Esophagus squamous epithelium (tissue), 5 donors: ENCODE data around the gene OCA2. TPM values are rescaled to one million over a fixed set of nuclear protein-coding genes. Genes with fewer than 3 reads are reported as not detected.

Experiments
- DNase-seq: peaks from one replicate; lab custom pipeline; 2025; lab: John Stamatoyannopoulos, UW
- H3K27ac ChIP-seq, 4 donors: fragments of 200-600 bp; sonication (generic); one replicate each; pipeline ENCODE4 v1.5.1; 2016 to 2019; ENCODE audit warnings: mild to moderate bottlenecking in 1 of 4
- H3K27me3 ChIP-seq, 4 donors: fragments of 200-600 bp; sonication (generic); 1 replicate in 3 of 4; 2 replicates in 1 of 4; pipeline versions ENCODE4 v1.5.1 to v1.6.0; 2017 to 2021; ENCODE audit warnings: antibody characterized with exemption in 1 of 4
- H3K36me3 ChIP-seq, 3 donors: fragments of 200-600 bp; sonication (generic); one replicate each; pipeline ENCODE4 v1.5.1; 2016 to 2019
- H3K4me1 ChIP-seq, 3 donors: fragments of 200-600 bp; sonication (generic); one replicate each; pipeline ENCODE4 v1.5.1; 2017 to 2019
- H3K4me3 ChIP-seq, 4 donors: fragments of 200-600 bp; sonication (generic); 1 replicate in 3 of 4; 2 replicates in 1 of 4; pipeline ENCODE4 v1.5.1; 2016 to 2019; ENCODE audit warnings: mild to moderate bottlenecking in 2 of 4, moderate library complexity in 1 of 4
- H3K9me3 ChIP-seq, 3 donors: fragments of 200-600 bp; sonication (generic); one replicate each; pipeline ENCODE4 v1.5.1; 2016 to 2019
- POLR2A ChIP-seq, 4 donors: fragments of 450-650 bp; IDR thresholded peaks; one replicate each; pipeline ENCODE4 v1.6.1; 2017; ENCODE audit warnings: antibody characterized with exemption in 4 of 4, mild to moderate bottlenecking in 4 of 4, moderate library complexity in 3 of 4
- WGBS, 2 donors: methylation state at CpG; one replicate each; pipeline ENCODE4 v1.1.5; 2018; 5-methylcytosine and 5-hydroxymethylcytosine counted together
- intact Hi-C: fragments of 100-400 bp; cut with DNase I; formaldehyde crosslinking; loops from one replicate; pipeline ENCODE4 v1.15.0; 2022
- total RNA-seq, 4 donors: library from RNA; depleted of rRNA; stranded (reverse); fragments of >200 nt; gene quantifications; one replicate each; pipeline ENCODE4 v1.1.0, GENCODE V29; 2016
- TF ChIP-seq, protein P1 (sequence below), 6 experiments: fragments of 450-650 bp in 4 of 6; fragments of 200-600 bp in 2 of 6; sonication (generic) in 2 of 6; IDR thresholded peaks; one replicate each; pipeline ENCODE4 v1.5.1; 2016 to 2019; ENCODE audit warnings: antibody characterized with exemption in 6 of 6, mild to moderate bottlenecking in 4 of 6, moderate library complexity in 4 of 6
- donor health status: DM: yes; HTN: yes; CAD: no.

OCA2 gene
- total RNA-seq, 4 donors from 2014 or later = 1.7 to 5.5 (median 4.6) TPM

DNA sequence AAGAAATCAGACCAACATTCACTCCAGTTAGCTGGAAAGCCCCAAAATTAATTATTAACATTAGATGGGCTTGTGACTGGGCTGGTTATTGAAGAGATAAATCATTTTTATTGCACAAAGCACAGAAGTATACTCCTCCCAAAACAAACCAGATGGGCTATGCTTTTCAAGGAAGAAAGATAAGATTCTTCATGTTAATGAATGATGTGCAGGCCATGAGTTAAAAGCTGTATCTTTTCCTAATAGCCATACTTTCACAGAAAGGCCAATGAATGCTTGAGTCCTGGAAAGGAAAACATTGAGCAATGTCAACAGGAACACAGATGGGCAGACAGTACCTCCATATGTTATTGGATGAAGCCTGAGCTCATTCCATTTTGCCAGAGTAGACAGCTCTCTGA is 55.4 kb downstream of the OCA2 start:
- Histone ChIP-seq H3K9me3 (no peaks in the 10 kb centered on the region), H3K4me3 (no peak overlapping the region), H3K36me3 (no peaks in the 10 kb centered on the region), H3K27me3 (no peaks in the 10 kb centered on the region), H3K4me1 (no peaks in the 10 kb centered on the region), H3K27ac (no peak overlapping the region)
- no peak for DNase-seq
- intact Hi-C loops = no loop called here
- TF ChIP-seq, protein P1, sequence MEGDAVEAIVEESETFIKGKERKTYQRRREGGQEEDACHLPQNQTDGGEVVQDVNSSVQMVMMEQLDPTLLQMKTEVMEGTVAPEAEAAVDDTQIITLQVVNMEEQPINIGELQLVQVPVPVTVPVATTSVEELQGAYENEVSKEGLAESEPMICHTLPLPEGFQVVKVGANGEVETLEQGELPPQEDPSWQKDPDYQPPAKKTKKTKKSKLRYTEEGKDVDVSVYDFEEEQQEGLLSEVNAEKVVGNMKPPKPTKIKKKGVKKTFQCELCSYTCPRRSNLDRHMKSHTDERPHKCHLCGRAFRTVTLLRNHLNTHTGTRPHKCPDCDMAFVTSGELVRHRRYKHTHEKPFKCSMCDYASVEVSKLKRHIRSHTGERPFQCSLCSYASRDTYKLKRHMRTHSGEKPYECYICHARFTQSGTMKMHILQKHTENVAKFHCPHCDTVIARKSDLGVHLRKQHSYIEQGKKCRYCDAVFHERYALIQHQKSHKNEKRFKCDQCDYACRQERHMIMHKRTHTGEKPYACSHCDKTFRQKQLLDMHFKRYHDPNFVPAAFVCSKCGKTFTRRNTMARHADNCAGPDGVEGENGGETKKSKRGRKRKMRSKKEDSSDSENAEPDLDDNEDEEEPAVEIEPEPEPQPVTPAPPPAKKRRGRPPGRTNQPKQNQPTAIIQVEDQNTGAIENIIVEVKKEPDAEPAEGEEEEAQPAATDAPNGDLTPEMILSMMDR (IDR thresholded peaks at IDR 0.05) = no peak
- no peak for TF ChIP-seq POLR2A (IDR thresholded peaks at IDR 0.05)

DNA sequence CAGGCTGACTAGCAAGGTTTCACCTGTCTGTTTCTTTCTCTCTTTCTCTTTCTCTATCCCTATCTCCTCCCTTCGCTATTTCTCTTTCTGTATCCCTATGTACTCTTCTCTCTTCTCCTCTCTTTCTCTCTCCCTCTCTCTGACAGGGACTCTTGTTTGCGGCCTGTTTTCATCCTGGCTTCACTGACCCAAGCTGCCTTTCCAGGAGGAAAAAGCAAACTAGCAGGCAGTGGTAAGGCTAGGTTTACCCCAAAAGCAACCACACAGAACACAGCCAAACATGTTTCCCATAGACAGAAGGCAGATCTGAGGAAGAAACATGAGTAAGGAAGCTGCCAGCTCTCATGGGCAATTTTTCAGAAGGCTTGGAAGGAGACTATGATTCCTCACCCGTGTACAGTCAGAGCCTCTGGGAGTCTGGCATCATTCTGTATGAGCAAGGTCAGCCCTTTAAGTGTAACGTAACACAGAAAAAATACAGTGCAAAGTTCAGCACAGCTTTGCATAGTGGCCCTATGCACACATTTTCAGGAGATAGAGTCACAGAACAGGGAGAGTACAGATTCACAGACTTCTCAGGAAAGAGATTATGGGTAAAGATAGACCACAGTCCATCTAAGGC is 61.0 kb downstream of the OCA2 start:
- Histone ChIP-seq H3K4me3 (no peak overlapping the region), H3K9me3 (no peaks in the 10 kb centered on the region), H3K27ac (no peak overlapping the region), H3K36me3 (no peaks in the 10 kb centered on the region), H3K4me1 (no peaks in the 10 kb centered on the region), H3K27me3 (no peaks in the 10 kb centered on the region)
- intact Hi-C loops = no loop called here
- no peak for TF ChIP-seq POLR2A (IDR thresholded peaks at IDR 0.05)
- TF ChIP-seq, protein P1 (IDR thresholded peaks at IDR 0.05) = no peak
- WGBS, 2 donors = 65 to 69% methylated on average over 4 of the region's 4 CpGs
- no peak for DNase-seq

DNA sequence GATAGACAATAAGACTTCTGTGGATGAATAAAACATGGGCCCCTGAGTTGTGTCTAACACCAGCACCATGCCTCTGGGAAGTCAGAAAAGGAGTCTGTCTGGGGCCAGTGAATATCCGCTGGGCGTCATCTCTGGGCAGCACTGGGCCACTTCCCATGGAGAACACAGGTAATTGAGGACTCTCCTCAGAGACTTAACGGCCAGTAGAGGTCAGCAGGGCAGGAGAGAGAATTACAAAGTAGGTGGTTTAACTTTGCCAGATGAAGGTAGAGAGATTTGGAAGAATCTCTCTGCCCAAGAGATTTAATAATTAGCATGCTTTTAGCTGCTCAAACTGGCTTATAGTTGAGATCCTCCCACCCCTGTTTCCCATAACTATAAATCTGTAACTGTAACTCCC is 65.7 kb downstream of the OCA2 start:
- TF ChIP-seq POLR2A (IDR thresholded peaks at IDR 0.05) = no peak
- TF ChIP-seq, protein P1 (IDR thresholded peaks at IDR 0.05) = no peak
- WGBS, 2 donors = 61 to 71% methylated on average over 3 of the region's 3 CpGs
- H3K27ac ChIP-seq = no peak overlapping the region

DNA sequence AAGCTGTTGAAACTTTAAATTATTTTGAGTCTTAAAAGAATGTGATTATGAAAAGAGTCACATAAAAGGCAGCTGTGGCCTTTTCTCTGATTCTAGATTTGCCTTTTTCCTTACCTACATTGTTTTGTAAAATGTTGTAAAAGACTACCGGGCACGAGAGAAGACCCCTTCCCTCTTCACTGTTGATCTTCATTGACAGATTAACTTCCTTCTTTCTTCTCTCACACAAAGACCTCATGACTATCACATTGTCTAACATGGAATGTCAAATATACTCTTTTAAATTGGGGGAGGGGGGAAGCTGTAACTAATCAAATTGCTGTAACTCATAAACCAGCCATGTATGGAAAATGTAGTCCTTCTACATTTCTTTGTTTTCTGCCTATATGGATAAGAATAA is 68.3 kb downstream of the OCA2 start:
- intact Hi-C loops = no loop called here
- no peak overlapping the region for H3K27ac ChIP-seq
- H3K27me3 ChIP-seq = no peaks in the 10 kb centered on the region
- no peaks in the 10 kb centered on the region for H3K36me3 ChIP-seq
- WGBS, 2 donors = 74 to 83% methylated on average over 2 of the region's 2 CpGs
- no peaks in the 10 kb centered on the region for H3K9me3 ChIP-seq
- DNase-seq = no peak
- H3K4me3 ChIP-seq = no peak overlapping the region
- TF ChIP-seq, protein P1 (IDR thresholded peaks at IDR 0.05) = no peak
- no peak for TF ChIP-seq POLR2A (IDR thresholded peaks at IDR 0.05)
- H3K4me1 ChIP-seq = no peaks in the 10 kb centered on the region

More for the DNA sequence above, 65.7 kb downstream of the OCA2 start:
- no peak for DNase-seq
- H3K4me3 ChIP-seq = no peak overlapping the region
- no peaks in the 10 kb centered on the region for H3K4me1 ChIP-seq
- H3K9me3 ChIP-seq = no peaks in the 10 kb centered on the region
- intact Hi-C loops = no loop called here
- no peaks in the 10 kb centered on the region for H3K27me3 ChIP-seq
- H3K36me3 ChIP-seq = no peaks in the 10 kb centered on the region

DNA sequence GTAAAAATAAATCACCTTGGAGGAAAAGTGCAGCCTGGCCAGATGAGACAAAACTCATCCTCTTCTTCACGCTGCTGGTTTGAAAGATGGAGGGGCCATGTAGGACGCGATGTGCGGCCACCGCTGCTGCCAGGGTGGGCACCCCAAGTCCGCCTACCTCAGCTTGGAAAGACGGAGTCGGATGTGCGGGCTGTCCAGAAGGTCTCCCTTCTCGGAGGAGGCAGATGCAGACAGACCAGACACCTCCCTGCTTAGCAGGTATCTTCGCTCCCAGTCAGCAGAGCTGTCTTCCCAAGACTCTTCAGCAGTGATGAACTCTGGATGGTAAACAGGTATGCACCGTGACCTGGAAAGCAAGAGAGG is 71.4 kb downstream of the OCA2 start:
- Histone ChIP-seq H3K27ac (no peak overlapping the region), H3K27me3 (no peaks in the 10 kb centered on the region), H3K4me1 (no peaks in the 10 kb centered on the region), H3K9me3 (no peaks in the 10 kb centered on the region), H3K36me3 (no peaks in the 10 kb centered on the region), H3K4me3 (no peak overlapping the region)
- 82 to 92% methylated on average over 9 to 12 of the region's 12 CpGs for WGBS, 2 donors
- intact Hi-C loops = no loop called here
- no peak for DNase-seq
- TF ChIP-seq, protein P1 (IDR thresholded peaks at IDR 0.05) = no peak
- no peak for TF ChIP-seq POLR2A (IDR thresholded peaks at IDR 0.05)
